ENCODE data around the gene RUNDC1.

RUNDC1 gene

DNA sequence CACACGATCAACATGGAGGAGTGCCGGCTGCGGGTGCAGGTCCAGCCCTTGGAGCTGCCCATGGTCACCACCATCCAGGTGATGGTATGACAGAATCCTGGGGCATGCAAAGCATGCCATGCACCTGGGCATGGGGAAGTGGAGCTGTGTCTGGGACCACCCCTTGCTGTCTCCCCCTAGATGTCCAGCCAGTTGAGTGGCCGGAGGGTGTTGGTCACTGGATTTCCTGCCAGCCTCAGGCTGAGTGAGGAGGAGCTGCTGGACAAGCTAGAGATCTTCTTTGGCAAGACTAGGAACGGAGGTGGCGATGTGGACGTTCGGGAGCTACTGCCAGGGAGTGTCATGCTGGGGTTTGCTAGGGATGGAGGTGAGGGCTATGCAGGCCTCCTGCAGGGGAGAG lies 32.9 kb downstream of the RUNDC1 start:
- Histone ChIP-seq H2AFZ (ENCODE audit: low read depth) (no peak overlapping the region), H3K9ac (no peak overlapping the region), H3K4me3 (IDR thresholded peaks at IDR 0.05; ENCODE audit: insufficient read depth, low read depth, low read length) (no peak overlapping the region), H3K4me1 (ENCODE audit: low read depth, poor library complexity, severe bottlenecking) (peaks cover 4% of the 10 kb centered on the region), H3K4me2 (no peak overlapping the region), H3K36me3 (ENCODE audit: insufficient read depth) (no peaks in the 10 kb centered on the region), H3K27ac (no peak overlapping the region), H3K79me2 (ENCODE audit: insufficient read depth, low read depth) (no peaks in the 10 kb centered on the region), H3K27me3 (ENCODE audit: insufficient read depth, low read depth) (no peaks in the 10 kb centered on the region), H4K20me1 (ENCODE audit: insufficient read depth) (no peaks in the 10 kb centered on the region)
- TF ChIP-seq, protein P1, sequence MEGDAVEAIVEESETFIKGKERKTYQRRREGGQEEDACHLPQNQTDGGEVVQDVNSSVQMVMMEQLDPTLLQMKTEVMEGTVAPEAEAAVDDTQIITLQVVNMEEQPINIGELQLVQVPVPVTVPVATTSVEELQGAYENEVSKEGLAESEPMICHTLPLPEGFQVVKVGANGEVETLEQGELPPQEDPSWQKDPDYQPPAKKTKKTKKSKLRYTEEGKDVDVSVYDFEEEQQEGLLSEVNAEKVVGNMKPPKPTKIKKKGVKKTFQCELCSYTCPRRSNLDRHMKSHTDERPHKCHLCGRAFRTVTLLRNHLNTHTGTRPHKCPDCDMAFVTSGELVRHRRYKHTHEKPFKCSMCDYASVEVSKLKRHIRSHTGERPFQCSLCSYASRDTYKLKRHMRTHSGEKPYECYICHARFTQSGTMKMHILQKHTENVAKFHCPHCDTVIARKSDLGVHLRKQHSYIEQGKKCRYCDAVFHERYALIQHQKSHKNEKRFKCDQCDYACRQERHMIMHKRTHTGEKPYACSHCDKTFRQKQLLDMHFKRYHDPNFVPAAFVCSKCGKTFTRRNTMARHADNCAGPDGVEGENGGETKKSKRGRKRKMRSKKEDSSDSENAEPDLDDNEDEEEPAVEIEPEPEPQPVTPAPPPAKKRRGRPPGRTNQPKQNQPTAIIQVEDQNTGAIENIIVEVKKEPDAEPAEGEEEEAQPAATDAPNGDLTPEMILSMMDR (conservative IDR thresholded peaks at IDR 0.05; ENCODE audit: low read depth, low read length), result no peak

GRCh38 chr17:43014020-43014648 lies 33.8 kb downstream of the RUNDC1 start:
- Histone ChIP-seq H3K9ac (no peak overlapping the region), H2AFZ (ENCODE audit: low read depth) (no peak overlapping the region), H3K79me2 (ENCODE audit: insufficient read depth, low read depth) (no peaks in the 10 kb centered on the region), H3K4me3 (IDR thresholded peaks at IDR 0.05; ENCODE audit: insufficient read depth, low read depth, low read length) (no peak overlapping the region), H3K27ac (no peak overlapping the region), H3K4me1 (ENCODE audit: low read depth, poor library complexity, severe bottlenecking) (peaks cover 10% of the 10 kb centered on the region), H3K27me3 (ENCODE audit: insufficient read depth, low read depth) (no peaks in the 10 kb centered on the region), H3K4me2 (no peak overlapping the region), H4K20me1 (ENCODE audit: insufficient read depth) (no peaks in the 10 kb centered on the region), H3K36me3 (ENCODE audit: insufficient read depth) (no peaks in the 10 kb centered on the region)
- TF ChIP-seq, protein P1 (conservative IDR thresholded peaks at IDR 0.05; ENCODE audit: low read depth, low read length), result no peak

GRCh38 chr17:43014649-43015542 lies 34.5 kb downstream of the RUNDC1 start:
- peaks cover 10% of the 10 kb centered on the region for H3K4me1 ChIP-seq (ENCODE audit: low read depth, poor library complexity, severe bottlenecking)
- H3K79me2 ChIP-seq (ENCODE audit: insufficient read depth, low read depth), result no peaks in the 10 kb centered on the region
- no peak overlapping the region for H3K4me2 ChIP-seq
- no peak overlapping the region for H3K4me3 ChIP-seq (IDR thresholded peaks at IDR 0.05; ENCODE audit: insufficient read depth, low read depth, low read length)
- H3K36me3 ChIP-seq (ENCODE audit: insufficient read depth), result no peaks in the 10 kb centered on the region
- TF ChIP-seq, protein P1 (conservative IDR thresholded peaks at IDR 0.05; ENCODE audit: low read depth, low read length), result no peak
- no peak overlapping the region for H3K9ac ChIP-seq
- H4K20me1 ChIP-seq (ENCODE audit: insufficient read depth), result no peaks in the 10 kb centered on the region
- H3K27me3 ChIP-seq (ENCODE audit: insufficient read depth, low read depth), result no peaks in the 10 kb centered on the region
- H3K27ac ChIP-seq, result no peak overlapping the region
- H2AFZ ChIP-seq (ENCODE audit: low read depth), result no peak overlapping the region

- no peaks in the 10 kb centered on the region for H3K79me2 ChIP-seq (ENCODE audit: insufficient read depth, low read depth)
- H3K4me3 ChIP-seq (IDR thresholded peaks at IDR 0.05; ENCODE audit: insufficient read depth, low read depth, low read length), result no peak overlapping the region
- no peaks in the 10 kb centered on the region for H3K36me3 ChIP-seq (ENCODE audit: insufficient read depth)
- H4K20me1 ChIP-seq (ENCODE audit: insufficient read depth), result no peaks in the 10 kb centered on the region
- no peak overlapping the region for H3K27ac ChIP-seq
- TF ChIP-seq, protein P1 (conservative IDR thresholded peaks at IDR 0.05; ENCODE audit: low read depth, low read length), result no peak
- peaks cover 10% of the 10 kb centered on the region for H3K4me1 ChIP-seq (ENCODE audit: low read depth, poor library complexity, severe bottlenecking)
- H3K9ac ChIP-seq, result no peak overlapping the region
- H3K27me3 ChIP-seq (ENCODE audit: insufficient read depth, low read depth), result no peaks in the 10 kb centered on the region
- no peak overlapping the region for H2AFZ ChIP-seq (ENCODE audit: low read depth)
- no peak overlapping the region for H3K4me2 ChIP-seq
Observed at GRCh38 chr17:43015579-43015978, 35.2 kb downstream of the RUNDC1 start.
